ENCODE results near the gene LRFN4.

The LRFN4 gene

DNA sequence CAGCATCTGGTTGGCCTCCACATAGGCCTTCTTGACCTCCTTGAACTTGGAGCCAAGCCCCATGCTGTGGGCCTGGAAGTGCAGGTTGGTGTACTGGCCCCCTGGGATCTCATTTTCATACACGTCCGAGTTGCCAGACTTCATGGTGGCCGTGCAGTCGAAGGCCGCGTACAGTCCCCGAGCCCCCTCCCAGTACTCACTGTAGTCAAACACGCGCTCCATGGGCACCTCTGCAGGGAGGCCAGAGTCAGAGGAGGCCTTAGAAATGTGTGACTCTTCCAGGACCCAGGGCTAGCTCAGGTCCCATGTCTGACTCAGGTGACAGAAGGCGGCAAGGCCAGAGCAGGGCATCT lies 6.7 kb upstream of the LRFN4 start:
- TF ChIP-seq ZFX (IDR thresholded peaks at IDR 0.05; ENCODE audit: borderline replicate concordance), result no peak
- TF ChIP-seq, protein P1, sequence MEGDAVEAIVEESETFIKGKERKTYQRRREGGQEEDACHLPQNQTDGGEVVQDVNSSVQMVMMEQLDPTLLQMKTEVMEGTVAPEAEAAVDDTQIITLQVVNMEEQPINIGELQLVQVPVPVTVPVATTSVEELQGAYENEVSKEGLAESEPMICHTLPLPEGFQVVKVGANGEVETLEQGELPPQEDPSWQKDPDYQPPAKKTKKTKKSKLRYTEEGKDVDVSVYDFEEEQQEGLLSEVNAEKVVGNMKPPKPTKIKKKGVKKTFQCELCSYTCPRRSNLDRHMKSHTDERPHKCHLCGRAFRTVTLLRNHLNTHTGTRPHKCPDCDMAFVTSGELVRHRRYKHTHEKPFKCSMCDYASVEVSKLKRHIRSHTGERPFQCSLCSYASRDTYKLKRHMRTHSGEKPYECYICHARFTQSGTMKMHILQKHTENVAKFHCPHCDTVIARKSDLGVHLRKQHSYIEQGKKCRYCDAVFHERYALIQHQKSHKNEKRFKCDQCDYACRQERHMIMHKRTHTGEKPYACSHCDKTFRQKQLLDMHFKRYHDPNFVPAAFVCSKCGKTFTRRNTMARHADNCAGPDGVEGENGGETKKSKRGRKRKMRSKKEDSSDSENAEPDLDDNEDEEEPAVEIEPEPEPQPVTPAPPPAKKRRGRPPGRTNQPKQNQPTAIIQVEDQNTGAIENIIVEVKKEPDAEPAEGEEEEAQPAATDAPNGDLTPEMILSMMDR (IDR thresholded peaks at IDR 0.05), result no peak
- H3K27ac ChIP-seq, result no peak overlapping the region

DNA sequence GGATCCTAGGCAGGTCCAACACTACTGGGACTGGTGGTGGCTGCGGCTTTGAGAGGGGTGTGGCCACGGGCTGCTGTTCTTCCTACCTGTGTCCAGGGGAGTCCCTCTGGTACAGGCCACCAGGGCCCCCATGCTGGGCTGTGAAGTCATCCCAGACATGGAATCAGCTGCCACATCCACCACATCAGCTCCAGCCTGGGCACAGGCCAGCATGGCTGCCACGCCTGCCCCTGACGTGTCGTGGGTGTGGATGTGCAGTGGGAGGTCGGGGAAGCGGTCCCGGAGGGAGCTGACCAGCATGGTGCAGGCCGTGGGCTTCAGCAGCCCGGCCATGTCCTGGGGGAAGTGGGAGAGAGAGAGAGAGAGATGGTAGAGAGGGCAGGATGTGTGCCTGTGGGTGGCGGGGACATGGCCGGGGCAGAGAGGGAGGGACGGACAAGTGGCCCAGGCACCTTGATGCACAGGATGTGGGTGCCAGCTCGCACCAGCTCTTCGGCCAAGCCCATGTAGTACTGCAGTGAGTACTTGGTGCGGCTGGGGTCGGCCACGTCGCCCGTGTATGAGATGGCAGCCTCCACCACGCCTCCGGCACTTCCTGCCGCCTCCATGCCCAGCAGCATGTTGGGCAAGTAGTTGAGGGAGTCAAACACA lies 6.2 kb upstream of the LRFN4 start:
- H3K27ac ChIP-seq, result no peak overlapping the region

DNA sequence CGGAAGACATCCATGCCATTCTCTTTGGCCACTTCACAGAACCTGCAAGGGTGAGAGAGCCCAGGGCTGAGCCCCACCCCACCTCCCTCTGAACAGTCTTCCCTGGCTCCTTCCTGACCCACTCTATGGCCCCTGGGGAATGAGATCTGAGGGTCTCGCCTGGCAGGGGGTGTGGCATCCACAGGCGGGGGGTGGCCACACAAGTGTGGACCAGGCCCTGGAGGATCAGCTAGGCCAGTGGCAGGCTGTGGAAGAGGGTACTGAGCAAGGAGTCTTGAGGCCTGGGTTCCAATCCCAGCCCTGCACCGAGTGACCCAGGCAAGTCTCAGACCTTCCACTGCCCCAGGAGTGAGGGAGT lies 5.6 kb upstream of the LRFN4 start:
- H3K27ac ChIP-seq, result no peak overlapping the region
- TF ChIP-seq, protein P1 (IDR thresholded peaks at IDR 0.05), result no peak

More for the DNA sequence above, 6.2 kb upstream of the LRFN4 start:
- no peak for TF ChIP-seq ZFX (IDR thresholded peaks at IDR 0.05; ENCODE audit: borderline replicate concordance)
- TF ChIP-seq, protein P1 (IDR thresholded peaks at IDR 0.05), result no peak

DNA sequence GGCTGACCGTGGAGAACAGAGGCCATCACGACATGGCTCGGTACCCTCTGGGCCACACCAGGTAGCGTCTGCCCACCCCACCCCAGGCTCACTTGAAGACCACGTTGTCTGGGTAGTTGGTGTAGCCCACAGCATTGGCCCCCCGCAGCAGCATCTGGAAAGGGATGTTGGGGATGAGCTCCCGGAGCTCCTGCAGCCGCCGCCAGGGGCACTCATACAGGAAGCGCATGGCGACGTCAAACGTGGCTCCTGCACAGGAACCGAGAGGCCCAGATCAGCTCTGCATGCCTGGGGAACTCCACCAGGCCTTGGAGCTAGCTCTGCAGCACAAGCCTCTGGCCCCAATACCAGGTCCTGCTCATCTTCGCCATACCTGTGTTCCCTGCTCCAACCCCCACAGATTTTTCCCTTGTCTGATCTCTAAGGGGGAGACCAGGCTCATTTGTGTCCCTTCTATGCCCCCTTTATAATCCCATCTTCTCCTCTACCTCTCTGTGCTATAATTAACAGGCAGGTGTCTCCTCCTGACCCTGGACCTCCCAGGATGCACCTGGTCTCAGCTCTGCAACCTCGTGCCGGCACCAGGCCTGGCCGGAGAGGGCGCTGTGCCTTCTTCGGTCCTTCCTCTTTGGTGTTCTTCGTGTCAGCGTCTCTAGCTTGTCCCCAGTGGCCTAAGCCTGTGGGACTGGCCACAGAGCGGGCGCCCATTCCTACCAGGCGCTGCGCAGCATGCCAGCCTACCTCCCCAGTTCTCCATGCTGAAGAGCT lies 5.0 kb upstream of the LRFN4 start:
- no peak overlapping the region for H3K27ac ChIP-seq
- no peak for TF ChIP-seq ZFX (IDR thresholded peaks at IDR 0.05; ENCODE audit: borderline replicate concordance)
- TF ChIP-seq, protein P1 (IDR thresholded peaks at IDR 0.05), result peak; percentile 54

DNA sequence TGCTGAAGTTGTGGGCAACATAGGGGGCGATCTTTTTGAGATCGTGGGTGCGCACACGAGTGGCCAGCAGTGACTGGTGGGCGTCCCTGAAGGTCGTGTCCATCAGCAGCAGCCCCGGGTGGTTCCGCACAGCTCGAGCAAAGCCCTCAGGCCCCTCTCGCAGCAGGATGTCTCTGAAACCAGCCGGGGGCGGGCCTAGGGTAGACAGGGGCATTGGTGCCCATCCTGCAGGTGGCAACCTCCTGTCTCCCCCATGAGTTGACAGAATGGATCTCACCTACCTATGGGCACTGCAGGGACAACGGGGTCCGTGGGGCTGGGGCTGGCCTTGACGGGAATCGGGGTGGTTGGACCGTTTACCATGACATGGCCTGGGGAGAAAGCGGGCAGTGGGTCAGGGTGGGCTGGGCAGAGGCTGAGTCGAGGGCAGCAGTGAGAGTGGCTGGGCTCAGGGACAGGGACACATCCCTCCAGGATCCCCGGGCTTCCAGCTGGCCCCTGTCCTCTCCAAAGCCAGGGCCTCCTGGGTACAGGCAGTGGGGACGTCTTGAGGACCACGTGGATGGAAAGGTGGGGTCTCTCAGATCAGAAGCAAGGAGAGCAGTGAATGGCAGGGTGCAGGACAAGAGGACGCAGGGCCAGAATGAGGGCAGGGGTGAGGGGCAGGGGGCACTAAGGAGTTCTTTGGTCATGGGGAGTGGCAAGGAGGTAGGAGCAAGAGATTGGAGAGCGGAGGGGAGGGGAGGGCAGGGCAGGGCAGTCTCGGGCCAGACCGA lies 4.2 kb upstream of the LRFN4 start:
- H3K27ac ChIP-seq, result no peak overlapping the region
- TF ChIP-seq ZFX (IDR thresholded peaks at IDR 0.05; ENCODE audit: borderline replicate concordance), result no peak
- TF ChIP-seq, protein P1 (IDR thresholded peaks at IDR 0.05), result no peak

DNA sequence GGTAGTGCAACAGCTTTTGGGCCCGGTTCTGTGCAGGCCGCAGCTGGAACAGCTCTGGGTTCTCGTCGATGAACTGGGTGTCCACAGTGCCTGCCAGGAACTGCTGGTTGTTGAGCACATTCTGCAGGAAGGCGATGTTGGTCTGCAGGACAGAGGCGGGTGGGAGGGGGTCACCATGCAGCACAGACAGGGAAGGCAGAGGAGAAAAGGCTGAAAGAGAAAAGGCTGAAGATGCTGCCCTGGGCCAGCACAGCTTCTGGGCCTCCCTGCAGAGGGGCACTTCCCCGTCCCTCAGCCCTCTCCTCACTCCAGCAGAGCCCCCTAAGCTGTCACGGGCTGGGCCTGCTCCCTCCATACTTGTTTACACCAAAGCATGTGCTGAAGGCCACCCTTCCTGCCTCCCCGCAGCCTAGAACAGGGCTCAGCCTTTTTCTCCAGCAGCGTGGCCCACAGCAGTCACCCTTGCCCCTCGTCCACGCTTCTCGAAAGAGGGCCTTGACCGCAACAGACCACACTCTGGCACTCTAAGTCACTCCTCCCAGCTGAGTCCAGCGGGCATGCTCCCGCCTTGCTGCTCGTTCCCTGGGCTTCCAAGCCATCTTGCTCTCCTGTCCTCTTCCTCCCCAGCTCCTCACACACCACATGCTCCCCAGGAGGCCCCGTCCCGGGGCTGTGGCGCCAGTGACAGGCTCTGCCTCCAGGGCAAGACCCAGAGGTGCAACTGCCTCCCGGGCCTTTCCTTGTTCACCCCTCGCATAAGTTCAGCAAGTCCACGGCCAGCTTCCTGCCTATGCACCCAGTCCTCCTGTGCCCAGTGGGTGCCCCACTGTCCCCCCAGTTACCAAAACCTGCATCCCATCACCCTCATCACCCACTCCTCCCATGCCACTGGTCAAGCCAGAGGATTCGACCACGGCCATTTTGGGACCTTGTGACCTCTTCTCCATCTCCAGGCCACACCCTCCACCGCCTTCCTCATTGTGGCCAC lies 3.3 kb upstream of the LRFN4 start:
- TF ChIP-seq, protein P1 (IDR thresholded peaks at IDR 0.05), result no peak
- TF ChIP-seq ZFX (IDR thresholded peaks at IDR 0.05; ENCODE audit: borderline replicate concordance), result no peak
- no peak overlapping the region for H3K27ac ChIP-seq
